RWPE2 (cell line): ENCODE measurements around the gene RETREG1.

Experiments used
- ATAC-seq: fragments of 200-7000 bp; cut with Tn5 transposase; 3 replicates; pipeline ENCODE4 v1.9.1; 2021; ENCODE audit warnings: low read depth
- DNase-seq: peaks from one replicate; pipeline ENCODE4 v3.0.0-alpha.2; 2020; ENCODE audit warnings: low spot score
- H3K27ac ChIP-seq: fragments of 450-650 bp; 2 replicates; pipeline ENCODE4 v1.5.1; 2017; ENCODE audit warnings: mild to moderate bottlenecking; ENCODE audit not compliant: poor library complexity, severe bottlenecking
- H3K27me3 ChIP-seq: fragments of 250-450 bp; sonication (Bioruptor Pico); 2 replicates; pipeline ENCODE4 v1.5.1; 2021; ENCODE audit warnings: mild to moderate bottlenecking, moderate library complexity; ENCODE audit not compliant: insufficient read depth, poor library complexity, severe bottlenecking
- H3K36me3 ChIP-seq: fragments of 250-450 bp; sonication (Bioruptor Pico); 2 replicates; pipeline ENCODE4 v1.5.1; 2020; ENCODE audit warnings: low read depth, mild to moderate bottlenecking, moderate library complexity
- H3K4me1 ChIP-seq: fragments of 250-450 bp; sonication (Bioruptor Pico); 2 replicates; pipeline ENCODE4 v1.5.1; 2021; ENCODE audit warnings: mild to moderate bottlenecking, moderate library complexity; ENCODE audit not compliant: insufficient read depth, poor library complexity, severe bottlenecking
- H3K4me3 ChIP-seq: fragments of 250-450 bp; sonication (Bioruptor Pico); 2 replicates; pipeline ENCODE4 v1.5.1; 2021; ENCODE audit warnings: mild to moderate bottlenecking, moderate library complexity; ENCODE audit not compliant: severe bottlenecking
- H3K9me3 ChIP-seq: fragments of 250-450 bp; sonication (Bioruptor Pico); 2 replicates; pipeline ENCODE4 v1.5.1; 2021; ENCODE audit warnings: mild to moderate bottlenecking, moderate library complexity; ENCODE audit not compliant: severe bottlenecking
- CTCF ChIP-seq: fragments of 450-650 bp; IDR thresholded peaks from one replicate; pipeline ENCODE4 v1.5.1; 2017; ENCODE audit warnings: mild to moderate bottlenecking, moderate library complexity; ENCODE audit not compliant: poor library complexity, severe bottlenecking

The RETREG1 gene

GRCh38 chr5:16588434-16589214 lies 28.2 kb downstream of the RETREG1 start:
- Histone ChIP-seq H3K4me3 (no peak overlapping the region), H3K27me3 (no peaks in the 10 kb centered on the region), H3K9me3 (no peaks in the 10 kb centered on the region), H3K36me3 (no peaks in the 10 kb centered on the region), H3K4me1 (no peaks in the 10 kb centered on the region), H3K27ac (no peak overlapping the region)
- no peak for TF ChIP-seq CTCF
- ATAC-seq (no peak), DNase-seq (no peak)

GRCh38 chr5:16586556-16586955 lies 30.2 kb downstream of the RETREG1 start:
- peaks cover 5% of the 10 kb centered on the region for H3K4me1 ChIP-seq
- DNase-seq (no peak), ATAC-seq (no peak)
- TF ChIP-seq CTCF, result no peak
- no peak overlapping the region for H3K27ac ChIP-seq
- H3K4me3 ChIP-seq, result no peak overlapping the region
- no peaks in the 10 kb centered on the region for H3K36me3 ChIP-seq
- no peaks in the 10 kb centered on the region for H3K27me3 ChIP-seq
- H3K9me3 ChIP-seq, result no peaks in the 10 kb centered on the region

- ATAC-seq, result peak; percentile 72; the same call in 2 of the 3 replicates
- Histone ChIP-seq H3K27me3 (no peaks in the 10 kb centered on the region), H3K9me3 (no peaks in the 10 kb centered on the region), H3K27ac (no peak overlapping the region), H3K4me1 (peaks cover 5% of the 10 kb centered on the region), H3K4me3 (no peak overlapping the region), H3K36me3 (no peaks in the 10 kb centered on the region)
- no peak for DNase-seq
- peak; percentile 74 for TF ChIP-seq CTCF
Measured at GRCh38 chr5:16585041-16585667, 31.6 kb downstream of the RETREG1 start.

- no peak for TF ChIP-seq CTCF
- no peak overlapping the region for H3K27ac ChIP-seq
- H3K27me3 ChIP-seq, result no peaks in the 10 kb centered on the region
- H3K9me3 ChIP-seq, result no peaks in the 10 kb centered on the region
- peaks cover 5% of the 10 kb centered on the region for H3K4me1 ChIP-seq
- no peak overlapping the region for H3K4me3 ChIP-seq
- no peaks in the 10 kb centered on the region for H3K36me3 ChIP-seq
- DNase-seq, result no peak
- ATAC-seq, result peak; percentile 60
Measured at GRCh38 chr5:16582081-16582480, 34.7 kb downstream of the RETREG1 start.

GRCh38 chr5:16580382-16580781 lies 36.4 kb downstream of the RETREG1 start:
- Histone ChIP-seq H3K9me3 (no peaks in the 10 kb centered on the region), H3K36me3 (no peaks in the 10 kb centered on the region), H3K27ac (no peak overlapping the region), H3K27me3 (no peaks in the 10 kb centered on the region), H3K4me1 (peaks cover 8% of the 10 kb centered on the region), H3K4me3 (no peak overlapping the region)
- TF ChIP-seq CTCF, result no peak
- ATAC-seq, result no peak
- DNase-seq, result no peak
